GM19240 (cell line): ENCODE results near the gene ADAM12.

Experiments used
- DNase-seq: peaks from one replicate; pipeline ENCODE4 v3.0.0; 2011; ENCODE audit warnings: low spot score; ENCODE audit not compliant: insufficient read length

The ADAM12 gene

DNA sequence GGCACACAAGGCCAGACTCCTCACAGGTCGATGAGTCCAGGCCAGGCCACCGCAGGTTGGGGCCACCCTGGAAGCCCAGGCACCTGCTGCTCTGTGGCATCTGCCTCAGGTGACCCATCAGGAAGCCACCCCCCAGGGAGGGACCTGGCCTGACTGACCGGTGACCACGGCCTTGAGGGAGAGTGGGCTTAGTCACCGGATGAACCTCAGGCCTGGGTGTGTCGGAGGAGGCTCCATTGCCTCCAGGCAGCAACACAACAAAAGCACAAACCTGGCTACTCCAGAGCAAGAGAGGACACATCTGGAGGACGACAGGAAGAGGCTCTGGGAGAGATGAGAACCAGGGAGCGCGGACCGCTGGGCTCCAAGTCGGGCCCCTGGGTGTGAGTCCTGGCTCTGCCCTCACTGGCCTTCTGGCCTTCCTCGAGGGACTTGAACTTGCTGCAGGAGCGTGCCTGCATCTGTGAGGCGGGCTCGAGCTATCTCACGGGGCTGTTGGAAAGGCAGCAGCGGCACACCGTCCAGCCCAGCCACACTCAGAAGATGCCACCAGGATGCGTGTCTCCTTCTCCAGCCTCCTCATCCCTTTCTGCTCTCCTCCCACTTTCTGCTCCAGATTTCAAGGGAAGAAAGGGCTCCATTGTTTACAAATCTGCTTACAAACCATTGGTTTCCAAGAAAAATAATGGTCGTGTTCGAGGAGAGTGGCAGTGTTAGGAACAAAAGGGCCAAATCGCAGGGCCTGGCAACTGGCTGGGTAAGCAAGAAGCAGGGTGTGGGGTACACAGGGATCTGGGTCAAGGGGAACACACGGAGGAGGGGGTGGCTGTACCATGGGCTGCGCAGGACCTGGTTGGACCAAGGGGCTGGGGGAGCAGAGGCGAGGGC lies 152.9 kb downstream of the ADAM12 start:
- no peak for DNase-seq

DNA sequence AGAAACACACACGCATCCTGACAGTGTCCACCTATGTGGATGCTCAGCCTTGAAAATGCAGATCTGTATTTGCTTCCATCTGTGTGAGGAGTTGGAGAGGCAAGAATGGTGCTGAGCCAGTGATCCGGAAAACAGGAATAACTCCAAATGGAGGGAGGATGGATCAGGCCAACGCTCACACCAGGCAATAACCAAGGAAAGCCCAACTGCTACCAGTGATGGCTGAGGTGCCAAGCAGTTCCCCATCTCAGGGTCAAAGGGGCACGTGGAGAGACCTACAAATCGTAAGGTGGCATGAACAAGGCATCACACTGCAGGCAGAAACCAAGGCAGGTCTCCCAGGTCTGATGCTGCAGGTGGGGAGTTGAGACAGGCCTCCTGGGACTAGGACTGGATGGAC lies 153.6 kb downstream of the ADAM12 start:
- no peak for DNase-seq

DNA sequence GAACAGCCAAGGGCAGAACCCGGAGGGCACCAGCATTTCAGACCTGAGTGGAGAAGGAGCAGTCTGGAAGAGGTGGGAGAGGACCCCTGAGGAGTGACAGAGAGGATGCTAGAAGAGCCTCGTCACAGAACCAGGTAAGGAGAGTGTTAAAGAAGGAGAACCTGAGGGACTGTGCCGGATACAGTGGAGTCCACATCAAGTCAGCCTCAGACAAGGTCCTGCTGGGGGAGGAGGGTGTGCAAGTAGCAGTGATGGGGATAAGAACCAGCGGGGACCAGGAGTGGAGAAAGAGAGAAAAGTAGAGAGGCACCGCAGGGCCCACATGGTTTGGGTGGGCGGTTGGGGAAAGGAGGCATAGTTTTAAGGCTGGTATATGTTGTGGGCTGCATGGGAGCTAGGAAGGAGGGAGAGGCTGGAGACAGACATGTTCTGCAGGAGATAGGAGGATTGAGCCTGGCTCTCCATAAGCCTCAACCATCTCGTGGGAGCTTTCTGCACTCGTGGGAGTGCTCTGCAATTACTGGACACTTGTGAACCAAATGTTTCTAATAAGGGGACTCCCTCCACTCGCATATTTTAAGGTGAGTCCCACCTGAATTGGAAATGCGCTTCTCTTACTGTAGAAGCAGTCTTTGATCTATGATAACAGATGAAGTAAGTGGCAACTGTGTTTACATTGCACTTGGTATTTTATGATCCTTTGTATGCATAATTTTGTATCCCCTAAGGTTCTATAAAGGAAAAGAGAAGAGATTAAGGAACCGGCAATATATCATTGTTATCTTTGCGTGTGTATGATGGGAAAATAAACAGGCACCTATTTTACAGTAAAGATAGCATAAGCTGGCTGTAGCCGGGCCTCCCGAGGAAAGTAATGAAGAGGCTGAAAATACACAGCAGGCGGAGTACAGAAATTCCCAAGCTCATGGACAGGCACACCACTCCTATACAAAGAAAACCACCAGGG lies 154.8 kb downstream of the ADAM12 start:
- no peak for DNase-seq

DNA sequence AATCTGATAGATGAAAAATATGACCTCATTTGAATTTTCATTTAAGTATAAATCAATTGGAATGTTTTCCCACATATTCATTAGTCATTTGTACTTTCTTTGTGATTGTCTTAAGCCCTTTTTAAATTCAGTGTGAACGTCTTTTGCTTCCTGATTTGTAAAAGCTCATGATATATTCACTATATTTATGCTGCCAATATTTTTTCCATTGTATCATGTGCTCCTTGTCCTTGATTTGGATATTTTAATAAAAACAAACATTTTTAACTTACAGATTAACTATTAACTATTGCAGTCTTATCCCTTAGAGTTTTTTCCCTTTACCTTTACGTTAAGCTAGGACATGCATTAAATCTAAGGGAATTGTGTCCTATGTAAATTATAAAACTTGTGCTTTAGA lies 157.7 kb downstream of the ADAM12 start:
- DNase-seq: no peak

DNA sequence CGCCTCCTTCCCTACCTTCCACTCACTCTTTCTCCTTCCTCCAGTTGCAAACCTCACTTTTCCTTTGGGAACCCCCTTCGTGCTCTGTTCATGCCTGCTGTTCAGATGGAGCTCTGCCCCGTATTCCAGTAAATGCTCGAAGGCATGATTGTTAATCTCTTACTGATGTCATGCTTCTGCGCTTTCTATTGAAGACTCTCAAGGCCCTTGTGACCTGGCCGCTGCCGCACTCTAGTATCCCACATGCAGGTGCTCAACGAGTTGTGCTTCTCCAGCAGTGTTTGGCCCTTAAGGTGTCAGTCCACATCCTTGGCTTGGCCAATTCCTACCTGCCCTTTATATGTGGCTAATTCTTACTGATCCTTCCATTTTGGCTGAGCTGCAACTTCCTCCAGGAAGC lies 158.6 kb downstream of the ADAM12 start:
- no peak for DNase-seq

DNA sequence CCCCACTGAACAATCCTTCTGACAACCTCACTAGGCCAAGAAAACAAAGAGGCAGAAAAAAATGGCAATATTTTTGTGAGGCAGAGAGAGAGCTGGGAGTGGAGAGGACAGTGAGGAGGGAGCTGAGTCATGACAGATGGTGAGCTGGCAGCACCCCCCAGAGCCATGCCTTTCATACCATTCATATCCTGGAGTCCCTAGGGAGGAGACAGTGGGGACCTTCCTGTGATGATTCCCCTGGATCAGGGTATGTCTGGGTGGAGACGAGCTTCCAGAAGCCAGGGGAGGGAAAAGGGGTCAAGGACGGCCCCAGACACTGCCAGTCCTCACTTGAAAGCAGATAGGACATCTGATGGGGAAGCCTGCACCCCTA lies 160.5 kb downstream of the ADAM12 start:
- no peak for DNase-seq

DNA sequence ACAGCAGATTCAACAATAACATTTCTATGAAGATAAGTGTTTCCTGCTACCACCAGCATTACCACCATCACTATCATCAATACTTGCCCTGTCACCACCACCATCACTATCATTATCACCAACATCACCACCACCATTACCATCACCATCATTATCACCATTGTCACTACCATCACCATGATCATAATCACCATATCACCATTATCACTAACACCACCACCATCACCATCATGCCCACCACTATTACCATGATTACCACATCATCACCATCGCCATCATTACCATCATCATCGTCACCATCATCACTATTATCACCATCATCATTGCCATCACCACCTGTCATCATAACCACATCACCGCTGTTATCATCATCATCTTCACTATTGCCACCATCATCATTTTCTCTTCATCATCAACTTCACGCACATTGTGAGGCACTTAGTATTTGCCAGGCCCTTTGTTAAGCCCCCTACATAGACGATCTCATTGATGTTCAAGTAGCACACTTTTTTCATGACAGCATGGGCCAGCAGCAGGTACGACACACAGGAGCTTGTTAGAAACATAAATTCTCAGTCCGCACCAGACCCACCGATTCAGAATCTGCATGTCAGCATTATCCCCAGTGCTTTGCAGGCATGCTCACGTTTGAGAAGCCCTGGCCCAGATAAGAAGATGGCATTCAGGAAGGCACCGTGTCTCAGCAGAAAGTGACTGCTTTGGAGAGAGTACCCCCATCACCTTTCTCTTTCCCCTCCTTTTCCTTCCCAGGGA lies 161.1 kb downstream of the ADAM12 start:
- DNase-seq: no peak

DNA sequence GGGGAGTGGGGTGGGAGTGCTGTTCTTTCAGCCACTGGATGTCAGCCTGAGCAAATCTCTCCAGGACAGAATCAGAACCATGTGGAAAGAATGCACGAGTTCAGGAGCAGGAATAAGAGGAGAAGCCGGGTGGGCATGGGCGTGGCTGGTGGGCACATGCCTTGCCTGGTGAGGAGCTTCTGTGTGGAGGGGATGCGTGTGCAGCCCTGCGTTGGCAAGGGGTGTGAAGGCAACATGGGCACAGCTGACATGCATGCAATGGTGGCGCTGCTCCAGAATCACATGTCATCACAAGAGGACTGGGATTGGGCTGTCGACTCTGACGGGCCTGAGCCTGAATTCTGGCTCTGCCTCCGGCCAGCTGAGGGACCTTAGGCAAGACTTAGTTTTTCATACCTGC lies 162.1 kb downstream of the ADAM12 start:
- no peak for DNase-seq

DNA sequence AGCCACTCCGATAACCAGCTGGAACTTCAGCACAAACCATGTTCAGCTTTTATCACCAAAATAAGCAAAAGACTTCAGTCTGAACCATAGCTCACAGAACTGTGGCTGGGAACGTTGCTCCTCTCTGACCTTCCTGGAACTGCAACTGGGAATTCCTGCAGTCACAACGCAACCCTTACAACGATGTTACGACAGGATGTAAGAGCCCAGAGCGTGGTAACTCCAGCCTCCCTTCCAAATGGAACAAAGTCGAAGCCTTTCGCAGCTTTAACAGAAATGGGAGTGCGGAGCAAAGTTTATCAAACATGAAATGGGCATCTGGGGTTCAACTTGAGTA lies 162.6 kb downstream of the ADAM12 start:
- no peak for DNase-seq

DNA sequence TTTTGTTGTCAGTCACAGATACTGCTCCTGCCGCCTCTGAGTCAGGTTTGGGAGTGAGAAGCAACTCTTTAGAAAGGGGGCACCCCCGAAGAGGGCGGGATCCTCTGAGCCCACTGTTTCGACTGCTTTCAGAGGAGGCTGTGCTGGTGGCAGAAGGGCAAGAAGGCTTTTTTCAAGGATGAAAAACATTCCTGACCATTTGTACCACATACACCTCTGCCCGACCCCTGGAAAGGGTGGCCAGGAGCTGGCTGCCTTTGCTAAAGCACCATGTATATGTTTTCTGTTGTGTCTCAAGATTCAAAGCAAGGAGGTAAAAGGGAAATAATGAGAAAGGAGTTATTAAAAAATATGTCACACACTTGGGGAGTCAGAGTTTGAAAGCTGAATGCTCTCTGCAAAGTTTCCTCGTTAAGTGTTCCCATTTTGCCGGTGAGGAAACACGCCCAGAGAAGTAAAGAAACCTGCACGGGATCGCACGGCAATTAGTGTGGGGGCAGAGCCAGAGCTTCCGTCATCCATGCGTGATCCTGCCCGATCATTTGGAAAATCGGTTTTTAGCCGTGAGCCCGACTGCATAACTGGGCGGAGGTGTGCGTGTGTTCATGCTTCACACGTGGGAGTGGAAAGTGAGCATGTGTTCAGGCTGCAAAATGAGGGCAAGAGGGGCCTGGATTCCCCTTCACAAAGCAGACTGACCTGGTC lies 163.2 kb downstream of the ADAM12 start:
- DNase-seq: no peak

DNA sequence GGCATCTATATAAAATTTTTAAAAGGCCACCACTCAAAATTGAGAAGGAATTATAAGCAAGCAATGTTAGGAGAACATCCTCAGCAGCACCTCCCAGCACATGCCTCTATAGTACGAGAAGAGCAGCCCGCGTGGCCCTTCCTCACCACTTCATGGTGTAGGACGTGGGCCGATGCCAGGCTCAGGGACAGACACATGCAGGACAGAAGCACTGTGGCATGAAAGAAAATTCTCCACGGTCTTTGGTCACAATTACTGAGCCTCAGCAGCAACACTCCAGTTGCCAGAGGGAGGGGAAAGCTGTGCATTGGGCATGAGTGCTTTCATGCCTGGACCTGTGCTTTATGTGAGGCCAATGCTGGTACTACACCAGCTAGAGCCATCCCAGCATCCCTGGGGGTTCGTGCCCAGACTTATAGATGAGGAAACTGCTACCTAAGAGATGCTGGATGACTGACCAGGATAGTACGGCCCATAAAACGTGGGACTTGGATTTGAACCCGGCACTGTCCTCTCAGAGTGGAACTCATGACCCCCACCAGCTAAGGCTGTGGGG lies 164.7 kb downstream of the ADAM12 start:
- DNase-seq: no peak

DNA sequence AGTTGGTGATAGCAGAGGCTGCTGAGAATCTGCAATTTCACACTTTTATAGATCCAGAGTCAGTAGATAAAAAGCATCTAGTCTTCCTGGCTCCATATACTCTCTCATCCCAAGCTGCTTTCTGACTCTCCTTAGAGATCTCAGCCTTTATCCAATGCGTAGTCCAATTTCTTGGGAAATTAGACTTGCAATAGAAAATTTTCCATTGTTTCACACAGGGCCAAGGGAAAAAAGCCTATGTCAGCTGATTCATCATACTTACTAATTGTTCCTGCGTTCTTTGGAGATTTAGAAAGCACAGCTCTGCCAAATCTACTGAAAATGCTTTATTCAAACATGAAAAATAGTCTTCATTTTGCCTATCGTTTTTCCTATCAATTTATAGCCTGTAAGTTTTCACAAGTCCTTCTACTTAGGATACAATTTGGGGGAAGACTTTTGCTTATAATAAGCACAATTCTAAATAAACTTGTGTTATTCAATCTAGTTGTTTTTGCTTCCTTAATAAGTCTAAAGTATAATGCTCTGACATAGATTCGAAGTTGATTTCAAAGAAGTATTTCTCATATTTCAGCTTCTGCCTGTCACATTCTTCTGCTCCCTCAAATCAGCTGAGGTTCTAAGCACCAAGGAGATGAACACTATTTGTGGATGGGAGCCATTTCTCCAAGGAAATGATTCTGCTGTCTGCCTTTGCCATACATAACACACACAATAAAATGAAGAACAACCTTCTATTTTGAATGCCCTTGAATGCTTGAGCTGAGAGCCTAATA lies 165.4 kb downstream of the ADAM12 start:
- no peak for DNase-seq

DNA sequence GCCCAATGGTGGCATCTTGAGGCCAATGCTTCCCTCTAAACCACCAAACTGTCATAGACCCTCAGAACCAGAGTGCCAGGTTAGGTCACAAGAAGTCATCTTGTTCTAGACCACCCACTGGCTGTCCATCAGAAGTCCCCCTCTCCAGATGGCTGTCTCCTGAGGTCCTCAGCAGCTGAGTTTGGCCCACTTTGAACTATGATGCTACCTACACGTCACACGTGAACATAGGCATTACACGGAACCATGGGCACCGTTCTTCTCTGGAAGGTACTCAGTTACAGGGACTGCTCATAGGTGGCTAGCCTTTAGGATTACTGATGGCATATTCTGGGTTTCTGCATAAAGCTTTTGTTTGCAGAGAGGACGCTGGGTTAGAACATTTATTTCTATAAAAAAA lies 166.4 kb downstream of the ADAM12 start:
- no peak for DNase-seq

DNA sequence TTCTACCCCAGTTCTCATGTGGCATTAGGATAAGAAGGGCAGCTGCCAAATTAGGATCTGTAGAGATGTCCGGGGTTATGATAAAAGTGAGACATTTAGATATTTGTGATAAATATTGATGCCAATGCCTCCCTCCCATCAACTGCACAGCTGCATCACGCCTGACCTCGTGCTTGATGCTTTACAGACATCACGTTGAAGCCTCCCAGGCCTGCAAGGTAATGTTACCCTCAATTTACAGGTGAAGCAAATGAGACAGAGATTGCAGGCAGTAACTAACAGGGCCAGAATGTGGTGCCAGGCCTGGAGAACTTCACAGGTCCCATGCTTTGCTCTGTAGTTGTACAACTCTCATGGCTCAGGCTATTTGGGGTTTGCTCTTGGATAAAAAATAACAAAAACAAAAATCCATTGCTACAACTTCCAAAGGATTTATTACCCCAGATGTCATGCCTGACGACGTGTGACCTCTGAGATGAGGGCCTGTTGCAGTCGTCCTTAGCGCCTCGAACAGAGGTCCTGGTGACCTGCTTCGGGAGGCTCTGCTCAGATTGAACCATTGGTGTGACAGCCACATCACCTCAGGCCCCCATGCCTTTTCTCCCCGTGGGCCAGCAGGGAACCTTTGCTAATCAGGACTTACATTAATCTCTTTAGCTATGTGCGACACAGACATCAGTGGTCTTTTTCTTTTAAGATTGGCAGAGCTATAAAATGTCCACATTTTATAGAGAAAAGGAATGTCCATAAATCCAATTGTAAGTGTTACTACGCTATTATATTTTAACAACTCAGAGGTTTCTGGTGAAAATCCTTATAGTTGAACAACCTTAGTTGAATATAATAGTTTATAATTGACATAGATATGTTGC lies 169.3 kb downstream of the ADAM12 start:
- DNase-seq: no peak

DNA sequence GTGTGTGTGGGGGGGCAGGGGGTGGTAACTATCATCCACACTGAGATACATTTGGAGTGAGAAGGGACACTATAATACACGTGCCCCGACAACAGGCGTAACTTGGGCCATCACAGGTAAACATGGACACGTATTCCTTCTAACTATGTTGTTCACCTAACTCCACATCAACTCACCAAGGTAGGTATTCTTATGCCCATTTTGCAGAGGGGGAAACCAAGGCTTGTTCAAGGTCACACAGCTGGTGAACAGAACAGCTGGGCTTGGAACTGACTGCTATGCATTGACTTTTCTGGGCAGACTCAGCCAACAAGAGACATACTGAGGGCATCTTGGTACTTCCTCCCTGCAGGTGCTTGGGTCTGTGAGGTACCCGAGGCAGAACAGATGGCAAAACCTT lies 170.1 kb downstream of the ADAM12 start:
- no peak for DNase-seq

DNA sequence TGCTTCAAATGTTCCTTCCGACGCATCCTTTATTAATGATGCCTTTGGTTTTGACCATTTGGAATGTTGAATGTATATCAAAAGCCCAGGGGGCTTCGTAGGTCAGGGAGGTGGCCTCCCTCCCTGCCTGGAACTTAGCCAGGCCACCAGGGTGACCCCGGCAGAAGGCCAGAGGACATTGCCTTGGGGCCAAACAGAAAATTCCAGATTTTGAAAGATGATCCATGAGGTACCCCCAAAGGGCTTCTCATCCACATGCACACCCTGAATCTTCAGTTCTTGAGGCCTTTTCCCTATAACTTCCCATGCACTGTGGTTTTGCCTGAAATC lies 171.7 kb downstream of the ADAM12 start:
- no peak for DNase-seq

DNA sequence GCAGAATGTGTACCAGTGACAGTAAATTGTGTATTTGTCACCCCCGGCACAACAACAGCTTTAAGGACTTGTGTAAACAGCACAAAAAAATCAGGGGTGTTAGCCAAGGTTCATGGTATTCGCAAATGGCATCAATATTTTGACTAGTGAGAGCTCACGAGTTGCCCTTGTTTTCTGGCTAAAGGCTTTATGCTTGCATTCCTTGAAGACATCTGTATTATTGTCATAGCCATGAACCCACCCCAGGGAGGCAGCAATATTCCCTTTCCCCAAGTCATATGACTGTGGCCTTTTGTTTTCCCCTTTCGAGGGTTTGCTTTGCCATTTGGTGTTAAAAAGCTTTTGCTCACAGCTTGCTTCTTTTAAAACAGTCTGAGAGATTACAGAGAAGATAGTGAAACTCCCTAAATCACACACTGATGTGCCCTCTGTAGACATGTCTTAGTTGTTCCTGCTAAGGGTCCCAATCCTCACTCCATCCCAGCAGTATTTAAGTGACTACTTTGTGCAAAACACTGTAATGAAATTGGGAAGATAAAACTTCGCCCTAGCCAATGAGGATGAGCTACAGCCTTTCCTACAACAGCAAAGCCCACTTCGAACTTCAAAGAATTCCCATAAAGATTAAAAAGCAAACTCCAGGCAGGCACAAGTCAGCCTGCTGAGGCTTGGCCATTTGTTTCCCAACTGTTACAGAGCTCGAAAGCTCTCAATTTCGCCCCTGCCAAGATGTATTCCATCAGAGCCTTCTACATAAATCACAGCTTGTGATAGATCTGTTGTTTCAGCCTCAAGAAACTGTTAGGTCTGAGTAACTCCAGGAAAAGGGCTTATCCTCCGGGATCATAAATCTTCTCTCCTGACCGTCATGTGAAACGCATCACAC lies 172.3 kb downstream of the ADAM12 start:
- no peak for DNase-seq

DNA sequence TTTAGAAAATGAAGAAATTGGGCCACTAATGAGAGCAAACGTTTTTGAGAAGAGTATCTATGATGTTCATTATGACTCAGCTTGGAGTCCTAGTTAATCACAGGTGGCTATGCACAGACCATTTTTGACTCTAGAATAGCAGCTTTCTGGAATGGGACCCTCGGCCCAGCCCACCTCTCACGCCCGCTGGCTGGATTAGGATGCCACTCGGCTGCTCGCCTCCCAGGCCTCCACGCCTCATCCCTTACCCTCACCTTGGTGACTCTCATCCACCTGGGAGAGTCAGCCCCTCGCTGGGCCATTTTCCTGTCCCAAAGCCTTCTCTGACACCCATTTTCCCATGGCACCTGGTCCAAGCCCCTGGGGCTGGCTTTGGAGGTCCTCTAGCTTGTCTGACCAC lies 173.6 kb downstream of the ADAM12 start:
- no peak for DNase-seq
